ENCODE results near the gene DOCK2. TPM values are rescaled to one million over a fixed set of nuclear protein-coding genes. Genes with fewer than 3 reads are reported as not detected.

The DOCK2 gene
- total RNA-seq, 6 donors from 2014 or later, result 46.7 to 150 (median 73.8) TPM

DNA sequence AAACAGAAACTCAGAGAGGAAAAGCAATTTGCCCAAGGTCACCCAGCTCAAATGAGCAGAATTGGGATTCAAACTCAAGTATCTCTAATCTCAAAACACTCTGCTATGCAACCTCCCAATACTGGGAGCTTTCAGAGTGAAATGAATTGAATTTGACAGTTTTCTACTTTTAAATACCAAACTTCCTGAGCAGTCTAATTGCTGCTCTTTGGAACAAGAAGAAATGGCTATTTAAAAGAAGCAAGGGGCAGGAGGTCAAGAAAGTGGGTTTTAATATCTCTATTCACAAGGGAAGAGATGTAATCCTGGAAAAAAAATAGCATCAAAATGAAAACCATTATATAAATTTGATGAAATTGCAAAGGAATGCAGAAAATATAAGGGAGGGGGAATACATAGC is 200.6 kb downstream of the DOCK2 start:
- no peaks in the 10 kb centered on the region for H3K27me3 ChIP-seq

DNA sequence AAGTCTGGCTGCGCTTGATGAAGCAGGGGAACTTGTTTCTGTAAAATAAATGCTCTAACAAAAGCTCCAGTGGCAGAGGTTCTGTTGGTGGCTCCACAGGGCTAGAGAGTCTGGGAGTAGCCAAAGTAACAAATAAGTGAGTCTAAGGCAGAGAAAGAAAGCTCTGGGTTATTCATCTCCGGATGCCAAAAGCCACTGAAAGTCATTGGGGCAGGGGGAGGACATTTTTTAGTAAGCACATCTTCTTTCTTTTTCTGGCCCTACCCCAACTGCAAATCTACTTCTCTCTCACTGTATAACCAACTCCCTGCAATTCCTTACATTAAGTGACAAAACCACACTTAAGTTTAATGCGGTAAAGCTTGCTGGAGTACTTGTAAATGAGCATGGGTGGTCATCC is 201.6 kb downstream of the DOCK2 start:
- DNase-seq (no peak), ATAC-seq (ENCODE audit: low FRiP score in 2 of 2) (no peak)
- Histone ChIP-seq H3K4me3 (no peak overlapping the region), H3K9me3 (no peaks in the 10 kb centered on the region), H3K36me3 (no peaks in the 10 kb centered on the region), H3K27me3 (no peaks in the 10 kb centered on the region), H3K4me1 (no peaks in the 10 kb centered on the region), H3K27ac (no peak overlapping the region)
- TF ChIP-seq EP300 (IDR thresholded peaks at IDR 0.05) (no peak), POLR2AphosphoS5 (IDR thresholded peaks at IDR 0.05) (no peak), POLR2A (IDR thresholded peaks at IDR 0.05) (no peak)
- TF ChIP-seq, protein P1, sequence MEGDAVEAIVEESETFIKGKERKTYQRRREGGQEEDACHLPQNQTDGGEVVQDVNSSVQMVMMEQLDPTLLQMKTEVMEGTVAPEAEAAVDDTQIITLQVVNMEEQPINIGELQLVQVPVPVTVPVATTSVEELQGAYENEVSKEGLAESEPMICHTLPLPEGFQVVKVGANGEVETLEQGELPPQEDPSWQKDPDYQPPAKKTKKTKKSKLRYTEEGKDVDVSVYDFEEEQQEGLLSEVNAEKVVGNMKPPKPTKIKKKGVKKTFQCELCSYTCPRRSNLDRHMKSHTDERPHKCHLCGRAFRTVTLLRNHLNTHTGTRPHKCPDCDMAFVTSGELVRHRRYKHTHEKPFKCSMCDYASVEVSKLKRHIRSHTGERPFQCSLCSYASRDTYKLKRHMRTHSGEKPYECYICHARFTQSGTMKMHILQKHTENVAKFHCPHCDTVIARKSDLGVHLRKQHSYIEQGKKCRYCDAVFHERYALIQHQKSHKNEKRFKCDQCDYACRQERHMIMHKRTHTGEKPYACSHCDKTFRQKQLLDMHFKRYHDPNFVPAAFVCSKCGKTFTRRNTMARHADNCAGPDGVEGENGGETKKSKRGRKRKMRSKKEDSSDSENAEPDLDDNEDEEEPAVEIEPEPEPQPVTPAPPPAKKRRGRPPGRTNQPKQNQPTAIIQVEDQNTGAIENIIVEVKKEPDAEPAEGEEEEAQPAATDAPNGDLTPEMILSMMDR (IDR thresholded peaks at IDR 0.05), result no peak
- WGBS, 2 donors, result 82 to 88% methylated on average over 3 of the region's 3 CpGs

More for the DNA sequence above, 200.6 kb downstream of the DOCK2 start:
- TF ChIP-seq POLR2AphosphoS5 (IDR thresholded peaks at IDR 0.05) (no peak), POLR2A (IDR thresholded peaks at IDR 0.05) (no peak), EP300 (IDR thresholded peaks at IDR 0.05) (no peak)
- TF ChIP-seq, protein P1 (IDR thresholded peaks at IDR 0.05), result no peak
- no peaks in the 10 kb centered on the region for H3K4me1 ChIP-seq
- H3K4me3 ChIP-seq, result no peak overlapping the region
- no peak overlapping the region for H3K27ac ChIP-seq
- ATAC-seq (ENCODE audit: low FRiP score in 2 of 2) (no peak), DNase-seq (no peak)
- H3K9me3 ChIP-seq, result no peaks in the 10 kb centered on the region
- no peaks in the 10 kb centered on the region for H3K36me3 ChIP-seq

DNA sequence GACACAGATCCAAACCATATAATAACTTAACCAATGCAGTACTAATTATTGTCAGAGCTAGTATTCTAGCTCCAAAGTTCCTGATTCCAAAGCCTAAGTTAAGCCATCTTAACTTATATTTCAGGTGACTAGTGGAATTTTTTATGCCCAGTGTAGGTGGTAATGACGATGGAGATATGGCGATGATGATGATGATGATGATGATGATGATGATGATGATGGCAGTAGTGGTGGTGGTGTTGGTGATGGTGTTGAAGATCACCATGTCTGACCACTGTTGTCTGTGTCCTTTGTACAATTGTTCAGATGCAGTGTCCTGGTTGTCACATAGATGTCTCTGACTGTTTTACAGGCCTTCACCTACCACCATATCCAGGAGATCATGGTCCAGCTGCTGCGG is 203.3 kb downstream of the DOCK2 start:
- DNase-seq (no peak), ATAC-seq (ENCODE audit: low FRiP score in 2 of 2) (no peak)
- Histone ChIP-seq H3K4me3 (no peak overlapping the region), H3K27me3 (no peaks in the 10 kb centered on the region), H3K9me3 (no peaks in the 10 kb centered on the region), H3K4me1 (no peaks in the 10 kb centered on the region), H3K27ac (no peak overlapping the region), H3K36me3 (no peaks in the 10 kb centered on the region)
- TF ChIP-seq, protein P1 (IDR thresholded peaks at IDR 0.05), result no peak
- TF ChIP-seq EP300 (IDR thresholded peaks at IDR 0.05), result no peak
- TF ChIP-seq POLR2A (IDR thresholded peaks at IDR 0.05), result no peak
- no peak for TF ChIP-seq POLR2AphosphoS5 (IDR thresholded peaks at IDR 0.05)
- WGBS, 2 donors, result 82 to 92% methylated on average over 3 of the region's 3 CpGs

DNA sequence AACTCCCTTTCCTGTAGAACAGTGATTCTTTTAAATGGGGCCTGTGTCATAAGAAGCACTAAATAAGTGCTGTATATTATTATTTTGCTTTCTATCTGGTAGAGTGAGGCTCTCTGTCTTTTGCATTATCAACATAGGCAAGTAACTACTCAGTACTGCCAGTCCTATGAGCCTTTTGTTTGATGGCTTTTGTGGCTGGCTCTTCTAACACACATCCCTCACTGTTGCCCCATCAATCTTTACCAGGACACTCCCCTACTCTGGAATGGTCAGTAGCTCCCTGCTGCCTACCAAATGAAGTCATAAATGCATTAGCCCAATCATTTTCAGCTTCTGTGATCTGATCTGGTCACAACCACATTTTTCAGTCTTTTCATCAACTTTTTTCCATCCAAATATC is 205.6 kb downstream of the DOCK2 start:
- ATAC-seq (ENCODE audit: low FRiP score in 2 of 2), result no peak
- no peaks in the 10 kb centered on the region for H3K36me3 ChIP-seq
- no peak for DNase-seq
- H3K4me3 ChIP-seq, result no peak overlapping the region
- no peak overlapping the region for H3K27ac ChIP-seq
- TF ChIP-seq, protein P1 (IDR thresholded peaks at IDR 0.05), result no peak
- TF ChIP-seq EP300 (IDR thresholded peaks at IDR 0.05) (no peak), POLR2A (IDR thresholded peaks at IDR 0.05) (no peak), POLR2AphosphoS5 (IDR thresholded peaks at IDR 0.05) (no peak)
- H3K4me1 ChIP-seq, result no peaks in the 10 kb centered on the region
- H3K9me3 ChIP-seq, result no peaks in the 10 kb centered on the region
- H3K27me3 ChIP-seq, result no peaks in the 10 kb centered on the region

DNA sequence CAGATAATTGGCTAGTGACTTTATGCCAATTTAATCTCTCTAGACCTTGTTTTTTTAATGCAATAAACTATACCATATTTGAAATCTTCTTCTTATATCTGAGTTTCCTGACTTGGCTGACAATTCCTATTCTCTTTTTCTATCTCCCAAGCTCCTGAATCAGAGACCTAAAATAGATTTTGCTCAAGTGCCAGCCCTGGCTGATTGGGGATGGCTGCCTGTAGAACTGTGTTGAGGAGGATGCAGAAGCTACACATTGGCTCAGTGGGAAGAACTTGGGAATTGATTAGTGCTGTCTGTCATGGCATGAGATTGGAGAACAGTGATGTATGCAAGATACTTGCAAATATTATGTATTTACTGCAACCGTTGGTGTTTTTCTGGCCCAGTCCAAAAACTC is 210.4 kb downstream of the DOCK2 start:
- no peak overlapping the region for H3K27ac ChIP-seq
- no peaks in the 10 kb centered on the region for H3K27me3 ChIP-seq
- TF ChIP-seq EP300 (IDR thresholded peaks at IDR 0.05), result no peak
- no peaks in the 10 kb centered on the region for H3K36me3 ChIP-seq
- DNase-seq (no peak), ATAC-seq (ENCODE audit: low FRiP score in 2 of 2) (no peak)
- WGBS, 2 donors, result 65 to 87% methylated on average over 1 of the region's 1 CpG
- no peak overlapping the region for H3K4me3 ChIP-seq
- H3K4me1 ChIP-seq, result no peaks in the 10 kb centered on the region
- peaks cover 8 to 16% (median 12%) of the 10 kb centered on the region in 4 donors for H3K9me3 ChIP-seq

Data from upper lobe of left lung (tissue), 6 donors.